Left ventricle myocardium inferior (tissue), 1 donor: Measurements from ENCODE around the gene GLS. TPM values are rescaled to one million over a fixed set of nuclear protein-coding genes. Genes with fewer than 3 reads are reported as not detected.
A peak's percentile ranks its signal among the peaks of the same experiment; 100 is the strongest.

ENCODE experiments used
- DNase-seq: peaks from one replicate; pipeline ENCODE4 v3.0.0-alpha.2; 2020
- H3K27ac ChIP-seq: fragments of 200-600 bp; replicated peaks from 2 replicates; pipeline ENCODE4 v1.8.0; 2021
- H3K27me3 ChIP-seq: fragments of 200-600 bp; 2 replicates; pipeline ENCODE4 v1.8.0; 2021; ENCODE audit warnings: low read depth
- H3K36me3 ChIP-seq: fragments of 200-600 bp; 2 replicates; pipeline ENCODE4 v1.8.0; 2021
- H3K4me1 ChIP-seq: fragments of 200-600 bp; 2 replicates; pipeline ENCODE4 v1.8.0; 2021
- H3K4me3 ChIP-seq: fragments of 200-600 bp; 2 replicates; pipeline ENCODE4 v1.8.0; 2021; ENCODE audit warnings: mild to moderate bottlenecking, moderate library complexity
- H3K9me3 ChIP-seq: fragments of 200-600 bp; replicated peaks from 2 replicates; pipeline ENCODE4 v1.8.0; 2021
- CTCF ChIP-seq: fragments of 200-600 bp; IDR thresholded peaks from 2 replicates; pipeline ENCODE4 v1.8.0; 2021; ENCODE audit warnings: antibody characterized with exemption, mild to moderate bottlenecking, borderline replicate concordance
- intact Hi-C: fragments of 100-400 bp; cut with micrococcal nuclease; formaldehyde crosslinking; loops from one replicate; pipeline ENCODE4 v1.11.0; 2022
- total RNA-seq: library from RNA; stranded (reverse); fragmentation: NEBNext Ultra II Directional; extraction: Animal tissue kit (Norgen Biotek cat#: 25700); gene quantifications from one replicate; pipeline ENCODE4 v1.2.1, GENCODE V29; 2021
- donor health status: DM: no; HTN: yes; CAD: no; lungs with severe emphysema.

The GLS gene
- total RNA-seq, 1 donor from 2014 or later = 48.4 TPM

DNA sequence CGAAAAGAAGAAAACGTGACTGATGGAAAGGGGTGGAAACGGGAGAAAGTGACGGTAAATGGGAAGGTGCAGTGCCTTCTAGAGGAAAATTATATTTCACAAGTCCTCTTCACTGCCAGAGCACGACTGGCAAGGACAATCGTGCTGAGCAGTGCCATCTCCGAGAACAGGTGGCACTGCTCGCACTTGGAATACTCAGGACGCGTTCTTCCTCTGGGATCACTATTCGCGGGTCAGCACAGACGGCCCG, 133.0 kb downstream of the GLS start:
- intact Hi-C loops = no loop called here
- no peaks in the 10 kb centered on the region for H3K27me3 ChIP-seq
- H3K4me1 ChIP-seq = peaks cover 45% of the 10 kb centered on the region
- DNase-seq = no peak
- no peaks in the 10 kb centered on the region for H3K9me3 ChIP-seq
- peak overlapping the region; percentile 79 for H3K4me3 ChIP-seq
- no peak for TF ChIP-seq CTCF
- peak overlapping the region; percentile 94 for H3K27ac ChIP-seq
- H3K36me3 ChIP-seq = peaks cover 17% of the 10 kb centered on the region

DNA sequence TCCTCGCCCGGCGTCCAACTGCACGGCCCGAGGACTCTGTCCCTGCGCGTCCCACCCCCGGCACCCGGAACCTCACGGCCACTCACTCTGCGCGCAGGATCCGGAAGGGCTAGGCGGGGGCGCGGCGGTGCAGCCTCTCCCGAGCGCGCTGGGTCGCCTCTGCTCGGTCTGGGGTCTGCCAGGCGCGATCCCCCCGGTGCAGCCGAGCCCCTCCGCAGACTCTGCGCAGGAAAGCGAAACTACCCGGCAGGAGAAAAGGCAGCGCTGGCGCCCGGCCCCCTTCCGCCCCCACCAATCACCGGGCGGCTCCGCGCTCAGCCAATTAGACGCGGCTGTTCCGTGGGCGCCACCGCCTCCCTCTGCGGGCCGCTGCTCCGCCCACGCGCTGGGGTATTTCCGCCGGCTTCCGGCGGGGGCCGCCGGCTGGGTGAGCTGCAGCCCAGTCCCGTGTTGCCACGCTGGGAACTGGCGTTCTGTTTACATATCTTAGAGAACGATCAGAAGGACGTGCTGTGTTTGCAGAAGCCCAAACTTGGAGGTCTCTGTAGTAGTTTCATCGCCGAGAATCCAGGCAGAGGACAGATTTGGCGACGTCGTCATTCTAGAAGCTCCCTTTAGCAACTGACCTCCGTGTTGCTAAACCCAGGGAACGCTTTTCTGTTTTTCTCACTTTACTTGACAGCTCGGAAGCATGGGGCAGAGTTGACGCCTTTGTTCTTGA, 133.5 kb downstream of the GLS start, which contains the start of gene STAT1:
Gene STAT1 (minus strand): TSS at position 240 of the 721 bp plus-strand sequence. CDS start 4,168 bp downstream, outside the sequence.
- peak; percentile 27 for TF ChIP-seq CTCF
- H3K36me3 ChIP-seq = peaks cover 12% of the 10 kb centered on the region
- H3K27me3 ChIP-seq = no peaks in the 10 kb centered on the region
- H3K9me3 ChIP-seq = no peaks in the 10 kb centered on the region
- peak within 1 kb of the TSS; percentile 94 for H3K27ac ChIP-seq
- H3K4me1 ChIP-seq = peaks cover 42% of the 10 kb centered on the region
- peak within 1 kb of the TSS; percentile 79 for H3K4me3 ChIP-seq
- intact Hi-C loops = no loop called here
- DNase-seq = peak; percentile 94

GRCh38 chr2:191014653-191015020, 134.0 kb downstream of the GLS start:
- peaks cover 43% of the 10 kb centered on the region for H3K4me1 ChIP-seq
- H3K4me3 ChIP-seq = peak overlapping the region; percentile 79
- no peak for TF ChIP-seq CTCF
- no peaks in the 10 kb centered on the region for H3K27me3 ChIP-seq
- no peaks in the 10 kb centered on the region for H3K9me3 ChIP-seq
- peaks cover 7% of the 10 kb centered on the region for H3K36me3 ChIP-seq
- H3K27ac ChIP-seq = peak overlapping the region; percentile 94
- intact Hi-C loops = no loop called here
- no peak for DNase-seq

Other genes with a start within 250 kb of the GLS start
- gene NAB1, start 231.7 kb upstream of the GLS start, total RNA-seq = 30.2 TPM
- gene STAT1, start 133.3 kb downstream of the GLS start, total RNA-seq = 42.2 TPM